Measurements from ENCODE around the gene PALLD.

GRCh38 chr4:168643796-168644159, 146.9 kb downstream of the PALLD start:
- TF ChIP-seq CTCF (IDR thresholded peaks at IDR 0.05; ENCODE audit: borderline replicate concordance, extremely low read depth, low read length, poor library complexity, severe bottlenecking): no peak
- no peak for TF ChIP-seq EZH2 (IDR thresholded peaks at IDR 0.05; ENCODE audit: borderline replicate concordance, low read depth, low read length, severe bottlenecking)
